GM18868 (cell line): ENCODE data around the gene B3GNT7.
"Not testable (repeated sequence)": the region's sequence is repeated elsewhere in the genome, so short reads cannot be mapped to it uniquely, and the experiment has no call there.

Experiments used
- ATAC-seq: cut with Tn5 transposase; IDR thresholded peaks from one replicate; pipeline ENCODE4 v1.9.1; 2021; ENCODE audit warnings: mild to moderate bottlenecking, moderate library complexity; ENCODE audit not compliant: unreplicated experiment

The B3GNT7 gene

GRCh38 chr2:231395188-231396057, at the start of gene B3GNT7:
TSS of gene B3GNT7 (plus strand) at chr2:231395710. CDS start at chr2:231395804, 94 bp downstream.
- ATAC-seq, result no peak

- no peak for ATAC-seq
These were observed 48.4 kb upstream of the B3GNT7 start for GRCh38 chr2:231347081-231347480.

- no peak for ATAC-seq
These were observed 47.9 kb upstream of the B3GNT7 start for GRCh38 chr2:231347638-231348037.

- no peak for ATAC-seq
These were observed 47.3 kb upstream of the B3GNT7 start for GRCh38 chr2:231348173-231348572.

GRCh38 chr2:231348704-231349373, 46.7 kb upstream of the B3GNT7 start:
- no peak for ATAC-seq

GRCh38 chr2:231349374-231349735, 46.2 kb upstream of the B3GNT7 start:
- ATAC-seq, result not testable (repeated sequence)

- ATAC-seq, result no peak
These were observed 43.9 kb upstream of the B3GNT7 start for GRCh38 chr2:231351648-231352047.

- no peak for ATAC-seq
These were observed 42.0 kb upstream of the B3GNT7 start for GRCh38 chr2:231353469-231353868.

GRCh38 chr2:231355508-231356465, 39.7 kb upstream of the B3GNT7 start:
- no peak for ATAC-seq

GRCh38 chr2:231356466-231356844, 39.1 kb upstream of the B3GNT7 start:
- no peak for ATAC-seq

GRCh38 chr2:231357048-231357447, 38.5 kb upstream of the B3GNT7 start:
- no peak for ATAC-seq

- ATAC-seq, result no peak
These were observed 37.6 kb upstream of the B3GNT7 start for GRCh38 chr2:231357931-231358330.

GRCh38 chr2:231359441-231359840, 36.1 kb upstream of the B3GNT7 start:
- no peak for ATAC-seq

GRCh38 chr2:231359948-231360347, 35.6 kb upstream of the B3GNT7 start:
- no peak for ATAC-seq

GRCh38 chr2:231360401-231360800, 35.1 kb upstream of the B3GNT7 start:
- ATAC-seq, result no peak

GRCh38 chr2:231360881-231361371, 34.6 kb upstream of the B3GNT7 start:
- no peak for ATAC-seq

- ATAC-seq, result peak; percentile 95
These were observed 33.6 kb upstream of the B3GNT7 start for GRCh38 chr2:231361701-231362554.

- no peak for ATAC-seq
These were observed 32.8 kb upstream of the B3GNT7 start for GRCh38 chr2:231362555-231363184.

GRCh38 chr2:231364061-231364460, 31.4 kb upstream of the B3GNT7 start:
- ATAC-seq, result no peak
